GM21717 (cell line): ENCODE measurements around the gene TDRD7.
A peak's percentile ranks its signal among the peaks of the same experiment; 100 is the strongest.
"Not testable (repeated sequence)": the region's sequence is repeated elsewhere in the genome, so short reads cannot be mapped to it uniquely, and the experiment has no call there.

Experiments
- ATAC-seq: cut with Tn5 transposase; IDR thresholded peaks from one replicate; pipeline ENCODE4 v1.9.1; 2021; ENCODE audit warnings: mild to moderate bottlenecking, moderate library complexity; ENCODE audit not compliant: unreplicated experiment

Gene TDRD7

GRCh38 chr9:97474372-97474925 lies 62.6 kb downstream of the TDRD7 start:
- ATAC-seq, result no peak

GRCh38 chr9:97475059-97475458 lies 63.2 kb downstream of the TDRD7 start:
- no peak for ATAC-seq

DNA sequence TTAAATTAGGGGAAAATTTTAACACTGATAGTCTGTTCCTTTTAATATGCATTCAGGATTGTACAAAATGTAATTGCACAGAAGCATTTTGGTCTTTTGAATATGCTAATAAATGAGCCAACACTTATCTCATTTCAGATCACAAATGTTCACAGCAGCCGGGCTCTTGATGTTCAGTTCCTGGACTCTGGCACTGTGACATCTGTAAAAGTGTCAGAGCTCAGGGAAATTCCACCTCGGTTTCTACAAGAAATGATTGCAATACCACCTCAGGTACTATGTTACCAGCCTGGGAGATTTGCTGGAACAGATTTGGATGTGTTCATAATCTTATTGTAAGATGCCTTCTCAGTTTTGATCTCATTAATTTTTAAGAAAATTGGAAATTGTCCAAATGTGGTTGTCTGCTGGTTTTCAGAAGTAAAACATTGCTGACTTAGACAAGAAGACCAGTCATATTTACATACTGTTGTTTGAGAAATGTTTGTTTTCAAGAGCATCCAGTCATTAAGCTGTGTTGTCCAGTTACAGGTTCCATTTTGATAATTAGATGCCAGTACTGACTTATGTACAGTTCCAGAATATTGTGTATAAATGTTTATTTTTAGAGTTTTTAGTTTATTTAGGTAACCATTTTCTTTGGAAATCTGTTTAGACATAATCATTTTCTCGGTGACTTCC lies 66.5 kb downstream of the TDRD7 start:
- ATAC-seq, result no peak

DNA sequence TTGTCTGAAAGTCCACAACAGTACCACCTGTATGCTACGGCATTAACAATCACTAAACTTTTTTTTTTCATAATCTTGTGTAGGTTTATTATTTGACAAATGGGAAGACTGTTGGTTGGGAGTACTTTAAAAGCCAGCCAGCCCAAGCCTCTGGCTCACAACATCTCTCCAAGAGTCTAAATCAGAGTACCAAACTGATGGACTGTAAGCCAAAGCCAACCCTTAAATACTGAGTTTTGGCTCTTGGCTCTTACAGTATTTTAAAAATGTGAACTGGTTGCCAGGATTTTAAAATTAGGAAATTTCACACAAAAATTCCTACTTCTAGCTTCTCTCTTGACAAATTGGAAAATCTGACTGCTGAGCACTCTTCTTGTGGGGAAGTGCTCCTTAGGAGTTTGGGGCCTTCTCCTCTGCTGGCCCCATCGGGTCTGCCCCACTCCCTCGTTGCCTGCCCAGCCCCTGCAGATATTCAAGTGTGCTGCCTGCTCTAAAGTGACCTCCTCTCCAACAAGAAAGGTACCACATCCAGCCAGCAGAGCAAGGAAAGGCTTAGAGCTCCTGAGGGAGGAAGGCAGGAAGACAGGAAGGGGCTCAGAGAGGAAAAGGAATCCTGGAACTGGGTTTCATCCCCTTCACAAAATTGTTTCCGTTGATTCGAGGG lies 67.7 kb downstream of the TDRD7 start:
- ATAC-seq, result no peak

GRCh38 chr9:97480174-97480573 lies 68.3 kb downstream of the TDRD7 start:
- no peak for ATAC-seq

GRCh38 chr9:97480749-97481148 lies 68.9 kb downstream of the TDRD7 start:
- no peak for ATAC-seq

DNA sequence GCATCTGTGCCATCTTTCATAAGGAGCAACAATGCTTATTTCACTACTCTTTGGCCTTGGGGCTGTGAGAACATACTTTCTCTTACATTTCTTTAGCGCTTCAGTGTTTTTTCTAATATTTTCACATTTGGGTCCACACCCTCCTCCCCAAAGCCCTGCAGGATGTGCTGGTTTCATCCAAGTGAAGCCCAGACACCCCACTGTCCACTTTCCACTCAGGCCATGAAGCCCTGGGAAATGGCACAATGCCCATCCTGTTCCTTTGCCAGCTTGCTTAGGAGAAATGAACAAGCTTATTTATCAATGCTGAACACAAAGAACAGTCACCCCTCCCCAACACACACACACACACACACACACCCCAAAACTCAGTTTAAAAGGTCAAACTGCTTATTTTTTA lies 72.2 kb downstream of the TDRD7 start:
- no peak for ATAC-seq

- ATAC-seq, result no peak
Measured at GRCh38 chr9:97487107-97487506, 75.2 kb downstream of the TDRD7 start.

DNA sequence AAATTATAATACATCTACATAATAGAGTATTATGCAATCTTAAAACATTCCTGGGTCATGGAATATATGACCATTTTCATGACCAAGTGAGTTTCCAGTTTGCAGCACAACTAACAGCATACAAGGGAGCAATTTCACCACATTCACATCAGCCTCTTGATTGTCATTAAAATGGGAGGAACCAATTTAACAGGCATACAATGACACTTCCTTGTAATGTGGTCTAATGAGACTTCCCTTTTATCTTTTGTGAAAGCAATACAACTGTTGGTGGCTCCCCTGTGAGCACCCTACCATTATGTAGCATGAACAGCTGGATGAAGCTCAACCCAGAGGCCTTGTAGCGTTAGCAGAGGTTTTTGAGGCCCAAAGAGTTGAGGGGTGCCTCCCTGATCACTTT lies 76.0 kb downstream of the TDRD7 start:
- ATAC-seq, result no peak

DNA sequence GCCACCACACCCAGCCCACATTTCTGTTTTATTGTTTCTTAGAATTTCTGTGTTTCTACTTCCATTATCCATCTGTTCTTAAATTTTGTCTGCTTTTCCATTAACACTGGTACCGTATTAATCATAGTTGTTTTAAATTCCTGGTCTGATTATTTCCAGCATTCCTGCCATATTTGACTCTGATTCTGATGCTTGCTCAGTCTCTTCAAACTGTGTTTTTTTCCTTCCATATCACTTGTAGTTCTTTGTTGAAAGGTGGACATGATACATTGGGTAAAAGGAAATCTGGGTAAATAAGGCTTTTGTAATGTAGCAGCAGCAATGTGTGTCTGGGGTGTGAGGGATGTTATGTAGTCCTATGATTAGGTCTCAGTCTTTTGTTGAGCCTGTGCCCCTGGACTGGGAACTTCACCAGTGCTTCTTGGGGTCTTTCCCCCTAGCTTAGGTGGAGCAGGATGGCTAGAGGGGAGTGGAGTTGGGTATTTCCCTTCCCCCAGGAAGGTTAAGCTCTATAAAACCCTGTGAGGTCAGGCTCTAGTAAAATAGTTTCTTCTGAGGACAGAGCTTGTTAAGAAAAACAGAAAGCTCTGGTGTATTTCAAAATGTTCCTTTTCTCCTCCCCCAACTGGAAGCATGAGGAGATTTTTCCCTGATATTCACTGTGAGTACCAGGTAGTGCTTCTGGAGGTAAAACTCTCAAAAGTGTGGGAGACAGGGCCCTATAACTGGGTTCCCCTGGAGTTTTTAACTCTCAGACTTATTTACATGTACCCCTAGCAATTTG lies 79.5 kb downstream of the TDRD7 start:
- no peak for ATAC-seq

DNA sequence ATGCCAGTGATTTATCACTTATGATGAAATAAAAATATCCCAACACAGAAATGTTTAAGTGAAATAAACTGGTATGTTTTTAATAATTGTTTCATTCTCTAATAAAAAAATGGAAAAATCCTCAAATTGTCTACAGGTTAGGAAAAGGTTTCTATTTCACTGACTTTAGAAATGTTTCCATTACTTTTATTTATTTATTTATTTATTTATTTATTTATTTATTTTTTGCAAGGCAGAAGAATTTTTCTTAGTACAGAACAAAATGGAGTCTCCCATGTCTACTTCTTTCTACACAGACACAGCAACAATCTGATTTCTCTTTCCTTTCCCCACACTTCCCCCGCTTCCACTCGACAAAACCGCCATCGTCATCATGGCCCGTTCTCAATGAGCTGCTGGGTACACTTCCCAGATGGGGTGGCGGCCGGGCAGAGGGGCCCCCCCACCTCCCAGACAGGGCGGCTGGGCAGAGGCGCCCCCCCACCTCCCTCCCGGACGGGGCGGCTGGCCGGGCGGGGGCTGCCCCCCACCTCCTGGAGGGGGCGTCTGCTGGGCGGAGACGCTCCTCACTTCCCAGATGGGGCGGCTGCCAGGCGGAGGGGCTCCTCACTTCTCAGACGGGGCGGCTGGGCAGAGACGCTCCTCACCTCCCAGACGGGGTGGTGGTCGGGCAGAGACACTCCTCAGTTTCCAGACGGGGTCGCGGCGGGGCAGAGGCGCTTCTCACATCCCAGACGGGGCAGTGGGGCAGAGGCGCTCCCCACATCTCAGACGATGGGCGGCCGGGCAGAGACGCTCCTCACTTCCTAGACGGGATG lies 85.9 kb downstream of the TDRD7 start:
- ATAC-seq, result not testable (repeated sequence)

DNA sequence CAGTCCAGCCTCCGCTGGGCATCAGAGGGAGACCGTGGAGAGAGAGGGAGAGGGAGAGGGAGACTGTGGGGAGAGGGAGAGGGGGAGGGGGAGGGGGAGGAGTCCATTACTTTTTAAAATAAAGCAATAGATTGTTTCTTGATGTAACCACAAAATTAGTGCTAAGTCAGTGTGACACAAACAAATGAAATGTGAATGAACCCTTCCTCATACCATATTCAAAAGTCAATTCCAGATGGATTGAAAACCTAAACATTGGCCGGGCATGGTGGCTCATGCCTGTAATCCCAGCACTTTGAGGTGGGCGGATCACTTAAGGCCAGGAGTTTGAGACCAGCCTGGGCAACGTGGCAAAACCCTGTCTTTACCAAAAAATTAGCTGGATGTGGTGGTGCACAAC lies 87.0 kb downstream of the TDRD7 start:
- ATAC-seq, result not testable (repeated sequence)

- ATAC-seq, result no peak
Measured at GRCh38 chr9:97500263-97500662, 88.4 kb downstream of the TDRD7 start.

DNA sequence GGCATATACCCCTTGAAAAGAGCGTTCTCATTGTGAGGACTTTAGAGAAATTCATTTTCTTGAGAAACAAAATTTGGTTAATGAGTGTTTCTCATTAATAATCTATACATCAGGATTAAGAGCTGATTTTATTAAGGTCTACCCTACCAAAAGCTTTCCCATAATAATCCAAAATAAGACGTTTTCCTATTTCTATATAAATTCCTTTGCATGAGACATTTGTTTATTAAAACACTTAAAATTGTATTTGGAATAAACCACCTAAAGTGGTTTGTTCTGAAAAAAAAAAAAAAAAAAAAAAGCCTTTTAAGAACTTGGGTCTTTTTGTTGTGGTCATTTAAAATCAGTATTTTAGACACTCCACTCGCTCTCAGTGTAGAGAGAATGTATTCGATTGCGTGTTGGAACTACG lies 88.9 kb downstream of the TDRD7 start:
- ATAC-seq, result no peak

- ATAC-seq, result peak; percentile 65
Measured at GRCh38 chr9:97501177-97501971, 89.5 kb downstream of the TDRD7 start, which contains the start of gene TMOD1. Gene TMOD1 (plus strand): TSS chr9:97501666. CDS start chr9:97524189, 22,523 bp downstream.

DNA sequence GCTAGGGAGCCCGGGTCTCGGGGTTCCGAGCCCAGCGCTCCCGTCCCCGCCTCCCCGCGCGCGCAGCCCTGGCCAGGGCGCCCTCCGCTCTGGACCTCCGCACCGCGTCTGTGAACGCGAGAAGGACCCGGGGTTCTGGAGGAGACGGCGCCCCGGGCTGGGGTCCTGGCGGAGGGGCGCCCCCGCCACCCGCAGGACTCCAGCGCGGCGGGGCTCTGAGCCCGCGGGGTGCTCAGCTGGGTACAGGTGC lies 90.0 kb downstream of the TDRD7 start:
- peak; percentile 30 for ATAC-seq

DNA sequence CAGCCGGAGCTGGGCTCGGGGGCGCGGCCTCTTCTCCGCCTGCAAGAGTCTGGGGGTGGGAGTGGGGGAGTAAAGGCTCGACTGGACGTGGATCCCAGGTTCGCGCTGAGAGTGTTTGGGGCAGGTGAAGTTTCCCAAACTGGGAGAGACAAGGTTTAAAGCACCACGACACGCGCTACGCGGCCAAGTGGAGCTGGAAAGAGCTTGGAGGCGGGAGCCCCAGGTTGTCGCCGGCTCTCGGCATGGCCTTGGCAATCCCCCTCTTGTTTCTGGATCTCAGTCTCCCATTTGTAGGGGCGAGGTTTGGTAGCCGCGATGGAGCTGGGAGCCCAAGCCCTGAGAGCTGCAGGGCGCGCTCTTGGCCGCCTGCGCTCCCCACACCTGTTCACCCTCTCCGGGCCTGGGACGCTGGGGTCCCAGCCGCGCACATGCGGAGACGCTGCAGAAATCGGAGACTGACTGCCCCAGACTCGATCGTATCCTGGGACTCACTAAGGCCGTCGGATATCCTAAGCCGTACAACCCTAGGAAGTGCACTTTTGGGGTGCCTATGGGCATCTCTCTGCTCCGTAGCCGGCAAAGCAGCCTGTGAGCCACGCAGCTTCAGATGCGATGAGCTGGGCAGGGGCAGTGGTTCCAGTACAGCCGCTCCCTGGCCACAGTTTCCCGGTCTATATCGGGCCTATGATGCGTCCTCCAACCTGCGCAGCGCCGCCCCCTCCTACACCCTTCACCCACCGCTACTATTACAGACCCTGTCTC lies 90.5 kb downstream of the TDRD7 start:
- ATAC-seq, result no peak

DNA sequence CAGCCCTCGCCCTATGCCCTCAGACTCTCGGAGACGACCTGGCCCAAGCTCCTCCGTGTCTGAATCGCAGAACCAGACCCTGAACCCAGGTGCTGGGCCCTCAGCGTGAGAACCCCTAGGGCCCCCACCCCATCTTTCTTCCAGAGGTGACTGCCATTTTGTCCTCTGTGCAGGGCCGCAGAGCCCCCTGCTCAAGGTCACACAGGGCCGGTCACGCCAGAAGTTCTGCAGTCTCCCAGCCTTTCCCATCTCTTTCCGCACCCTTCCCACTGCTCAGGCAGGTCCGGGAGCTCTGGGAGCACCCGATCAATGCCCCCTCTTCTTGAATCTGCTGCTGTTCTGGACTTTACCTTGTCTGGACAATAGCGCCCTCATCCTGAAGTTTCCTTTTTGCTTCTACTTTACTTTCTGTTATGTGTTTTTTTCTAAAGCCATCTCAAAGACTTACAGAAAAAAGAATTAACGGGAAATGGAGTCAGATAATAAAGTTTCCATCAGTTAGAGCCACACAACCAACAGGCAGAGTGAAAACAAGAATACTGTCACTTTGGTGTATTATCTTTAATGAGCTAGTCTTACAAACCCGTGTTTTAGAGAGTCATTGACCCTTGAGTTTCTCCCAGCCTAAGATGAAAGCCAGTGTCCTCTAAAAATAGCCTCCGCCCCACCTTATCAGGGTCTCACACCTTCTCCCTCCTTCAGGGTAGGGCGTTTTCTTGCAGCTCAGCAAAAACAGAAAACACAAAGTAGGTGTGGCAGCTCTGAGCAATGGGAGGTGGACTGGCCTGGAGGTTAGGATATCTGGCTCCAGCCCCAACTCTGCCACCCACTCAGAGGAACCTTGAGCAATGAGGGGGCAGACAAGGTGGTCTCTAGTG lies 91.3 kb downstream of the TDRD7 start:
- ATAC-seq, result no peak

DNA sequence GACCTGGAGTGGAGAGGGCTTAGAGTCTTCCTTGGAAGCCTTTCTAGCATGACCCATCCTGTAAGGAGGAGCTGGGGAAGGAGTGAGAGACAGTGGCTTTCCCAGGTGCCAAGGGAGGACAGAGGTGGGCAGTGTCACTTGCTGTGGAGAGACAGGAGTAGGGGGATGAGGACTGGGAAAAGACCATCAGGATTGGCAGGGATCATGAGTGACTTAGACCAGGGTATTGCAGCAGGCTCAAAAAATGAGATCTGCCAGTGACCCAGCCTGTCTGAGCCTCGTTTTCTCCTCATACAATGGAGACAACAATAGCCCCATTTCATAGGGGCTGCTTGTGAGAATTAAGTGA lies 91.9 kb downstream of the TDRD7 start:
- ATAC-seq, result no peak
